NCI-H2107 treated with DMSO at 0.1 percent for 48 hours (cell line): ENCODE results near the gene KCNMA1.

Source experiments
- DNase-seq: peaks from one replicate; lab custom pipeline; 2025; ENCODE audit not compliant: unreplicated experiment; lab: John Stamatoyannopoulos, UW

Gene KCNMA1

GRCh38 chr10:77139252-77140160 is 498.1 kb downstream of the KCNMA1 start:
- DNase-seq = no peak

- DNase-seq = no peak
Observed at GRCh38 chr10:77138541-77138940, 499.1 kb downstream of the KCNMA1 start.

- DNase-seq = no peak
Observed at GRCh38 chr10:77135555-77135954, 502.1 kb downstream of the KCNMA1 start.

GRCh38 chr10:77131214-77131613 is 506.4 kb downstream of the KCNMA1 start:
- no peak for DNase-seq

GRCh38 chr10:77127243-77127642 is 510.4 kb downstream of the KCNMA1 start:
- no peak for DNase-seq

GRCh38 chr10:77125231-77125630 is 512.4 kb downstream of the KCNMA1 start:
- DNase-seq = no peak

- no peak for DNase-seq
Observed at GRCh38 chr10:77123330-77123729, 514.3 kb downstream of the KCNMA1 start.

GRCh38 chr10:77121829-77122228 is 515.8 kb downstream of the KCNMA1 start:
- no peak for DNase-seq

GRCh38 chr10:77120666-77121376 is 516.8 kb downstream of the KCNMA1 start:
- no peak for DNase-seq

GRCh38 chr10:77120012-77120411 is 517.6 kb downstream of the KCNMA1 start:
- no peak for DNase-seq

- no peak for DNase-seq
Observed at GRCh38 chr10:77118603-77119282, 518.9 kb downstream of the KCNMA1 start.

- DNase-seq = no peak
Observed at GRCh38 chr10:77117501-77117900, 520.1 kb downstream of the KCNMA1 start.

GRCh38 chr10:77116904-77117303 is 520.7 kb downstream of the KCNMA1 start:
- DNase-seq = no peak

GRCh38 chr10:77114181-77114821 is 523.3 kb downstream of the KCNMA1 start:
- no peak for DNase-seq

- DNase-seq = peak; percentile 16
Observed at GRCh38 chr10:77111611-77112550, 525.7 kb downstream of the KCNMA1 start.

- no peak for DNase-seq
Observed at GRCh38 chr10:77110757-77111156, 526.9 kb downstream of the KCNMA1 start.

- DNase-seq = no peak
Observed at GRCh38 chr10:77109351-77109994, 528.1 kb downstream of the KCNMA1 start.

- DNase-seq = no peak
Observed at GRCh38 chr10:77106676-77107075, 530.9 kb downstream of the KCNMA1 start.

- no peak for DNase-seq
Observed at GRCh38 chr10:77105761-77106221, 531.8 kb downstream of the KCNMA1 start.
